NCI-H128 (cell line): ENCODE results near the gene VASN.

Source experiments
- DNase-seq: peaks from one replicate; lab custom pipeline; 2025; ENCODE audit not compliant: unreplicated experiment; lab: John Stamatoyannopoulos, UW

VASN gene

DNA sequence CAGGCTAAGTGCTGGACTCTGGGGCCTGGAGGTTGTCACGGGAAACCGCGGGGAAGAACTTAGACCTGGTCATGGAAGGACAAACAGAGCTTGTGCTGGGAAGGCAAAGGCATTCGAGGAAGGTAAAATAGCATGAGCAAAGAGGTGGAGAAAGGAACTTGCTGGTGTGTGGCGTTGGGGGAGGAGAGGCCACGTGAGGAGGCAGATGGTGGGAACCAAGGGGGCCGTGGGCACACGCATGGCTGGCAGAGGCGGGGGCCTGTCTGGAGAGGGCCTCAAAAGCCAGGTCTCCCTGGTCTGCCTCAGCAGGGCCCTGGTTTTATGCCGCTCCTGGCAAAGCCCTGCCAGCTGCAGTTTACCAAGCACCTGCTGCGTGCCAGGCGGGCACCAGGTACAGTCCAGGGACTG is 29.4 kb downstream of the VASN start:
- DNase-seq, result no peak

- no peak for DNase-seq
These were observed 29.9 kb downstream of the VASN start for GRCh38 chr16:4401510-4401909.

DNA sequence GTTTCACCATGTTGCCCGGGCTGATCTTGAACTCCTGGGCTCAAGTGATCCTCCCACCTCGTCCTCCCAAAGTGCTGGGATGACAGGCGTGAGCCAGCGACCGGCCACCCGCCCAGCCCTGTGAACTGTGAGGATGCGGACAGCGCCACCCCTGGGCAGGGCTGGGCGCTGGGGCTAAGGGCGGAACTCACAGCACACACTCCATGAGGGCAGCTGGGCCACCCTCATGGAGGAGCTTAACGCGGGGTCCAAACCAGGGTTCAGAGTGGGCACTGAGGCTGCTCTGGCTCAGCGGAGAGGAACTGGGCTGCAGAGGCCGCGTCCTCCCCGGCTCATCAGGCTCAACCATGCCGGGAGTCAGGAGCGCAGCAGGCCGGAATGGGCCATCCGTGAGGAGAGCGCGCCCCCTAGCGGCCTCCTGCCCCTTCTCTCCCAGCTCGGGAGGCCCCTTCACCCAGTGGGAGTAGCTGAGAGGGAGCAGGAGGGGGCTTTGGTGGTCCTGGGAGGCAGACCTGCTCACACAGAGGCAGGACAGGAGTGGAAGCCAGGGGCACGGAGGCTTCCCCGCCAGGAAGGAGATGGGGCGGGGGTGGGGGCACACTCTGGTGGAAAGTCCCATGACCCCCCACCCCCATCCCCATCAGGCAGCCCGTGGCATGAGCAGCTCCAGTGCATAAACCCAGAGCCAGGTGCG is 30.9 kb downstream of the VASN start:
- peak; percentile 25 for DNase-seq

- no peak for DNase-seq
These were observed 31.7 kb downstream of the VASN start for GRCh38 chr16:4403133-4403949.

DNA sequence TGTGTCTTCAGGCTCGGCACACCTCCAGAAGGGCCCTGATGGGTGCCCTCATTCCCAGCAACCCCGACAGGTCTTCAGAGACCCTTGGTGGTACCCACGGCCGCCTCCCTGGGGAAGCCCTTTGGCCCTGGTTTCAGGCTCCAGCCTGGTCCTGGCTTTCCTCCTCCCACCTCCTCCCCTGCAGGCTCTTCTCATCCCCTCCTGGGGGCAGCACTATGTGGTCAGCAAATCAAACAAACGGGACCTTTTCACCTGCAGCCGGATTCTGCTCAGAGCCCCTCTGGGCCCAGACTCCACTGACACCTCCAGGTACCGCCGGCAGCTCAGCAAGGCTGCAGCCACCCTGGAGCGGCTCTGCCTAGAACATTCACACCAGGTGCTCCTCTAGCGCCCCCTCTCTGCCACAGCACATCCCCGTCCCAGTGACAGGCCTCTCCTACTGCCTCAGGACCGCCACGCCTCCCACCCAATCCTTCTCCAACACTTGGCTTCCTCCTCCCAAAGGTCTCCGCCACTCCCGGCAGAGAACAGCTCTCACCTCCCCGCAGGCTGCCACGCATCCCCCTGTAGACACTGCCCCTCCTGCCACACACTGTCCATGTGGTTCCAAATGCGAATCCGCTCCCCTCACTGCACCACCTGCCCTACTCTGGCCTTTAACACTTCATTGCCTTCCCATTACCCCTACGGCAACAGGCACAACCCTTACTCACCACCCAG is 32.8 kb downstream of the VASN start:
- DNase-seq, result no peak

GRCh38 chr16:4404967-4405696 is 33.5 kb downstream of the VASN start:
- no peak for DNase-seq

GRCh38 chr16:4407543-4408322 is 36.1 kb downstream of the VASN start:
- DNase-seq, result no peak

- DNase-seq, result no peak
These were observed 36.7 kb downstream of the VASN start for GRCh38 chr16:4408323-4408690.

DNA sequence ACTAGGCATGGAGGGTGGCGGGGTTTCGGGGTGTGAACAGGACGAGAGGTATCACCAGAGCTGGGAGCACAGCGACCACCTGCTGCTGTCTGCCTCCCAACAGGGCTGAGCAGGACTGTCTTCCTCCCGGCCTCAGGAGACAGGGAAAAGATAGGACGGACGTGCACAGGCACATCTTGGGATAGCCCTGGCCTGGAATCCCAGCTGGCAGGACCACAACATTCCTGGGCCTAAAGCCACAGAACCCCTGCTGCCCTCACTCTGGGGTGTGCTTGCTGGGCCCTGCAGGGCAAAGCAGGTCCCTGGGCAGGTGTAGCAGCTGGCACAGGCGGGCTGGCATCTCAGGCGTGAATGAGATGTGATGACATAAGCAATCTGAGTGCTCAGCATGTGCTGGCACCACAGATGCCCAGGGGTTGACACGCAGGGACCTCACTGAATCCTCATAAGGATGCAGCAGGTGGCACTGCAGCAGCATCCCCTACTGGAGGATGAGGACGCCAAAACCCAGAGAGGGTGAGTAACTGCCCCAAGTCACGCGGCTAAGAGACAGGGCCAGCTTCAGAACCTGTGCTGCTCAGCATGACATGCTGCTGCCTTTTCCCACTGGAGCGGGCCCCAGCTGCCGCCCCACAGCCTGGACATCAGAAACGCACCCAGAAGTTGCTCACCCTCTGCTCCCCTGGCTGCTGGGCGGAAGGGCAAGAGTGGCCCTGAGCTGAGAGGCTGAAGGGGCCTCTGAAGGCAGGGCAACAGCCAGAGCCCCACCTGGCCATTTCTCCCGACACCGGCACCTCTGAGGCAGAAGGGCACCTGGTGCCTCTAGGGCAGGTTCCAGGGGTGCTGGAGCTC is 37.7 kb downstream of the VASN start:
- no peak for DNase-seq

DNA sequence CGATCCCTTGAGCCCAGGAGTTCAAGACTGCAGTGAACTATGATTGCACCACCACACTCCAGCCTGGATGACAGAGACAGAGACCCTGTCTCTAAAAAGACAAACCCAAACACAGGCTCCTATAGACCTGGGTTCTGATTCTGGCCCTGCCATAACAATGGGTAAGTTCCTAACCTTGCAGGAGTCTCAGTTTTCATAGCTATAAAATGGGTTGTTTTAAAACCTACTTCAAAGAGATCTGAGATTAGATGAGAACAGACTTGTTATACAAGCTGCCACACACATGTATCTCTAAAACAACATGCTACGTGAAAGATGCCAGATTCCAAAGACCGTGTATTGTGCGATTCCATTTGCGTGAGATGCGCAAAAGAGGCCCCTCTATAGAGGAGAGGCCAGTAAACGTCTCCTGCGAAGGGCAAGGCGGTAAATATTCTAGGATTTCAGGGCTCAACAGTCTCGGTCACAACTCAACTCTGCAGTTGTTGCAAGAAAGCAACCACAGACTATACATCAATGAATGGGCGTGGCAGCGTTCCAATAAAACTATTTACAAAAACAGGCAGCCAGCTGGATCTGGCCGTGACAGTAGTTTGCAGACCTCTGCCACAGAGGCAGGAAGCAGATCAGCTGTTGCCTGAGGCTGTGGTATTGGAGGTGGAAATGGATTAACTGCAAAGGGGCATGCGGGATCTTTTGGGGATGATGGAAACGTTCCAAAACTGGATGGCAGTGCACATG is 38.9 kb downstream of the VASN start:
- DNase-seq, result no peak

GRCh38 chr16:4411684-4412083 is 40.0 kb downstream of the VASN start:
- no peak for DNase-seq

DNA sequence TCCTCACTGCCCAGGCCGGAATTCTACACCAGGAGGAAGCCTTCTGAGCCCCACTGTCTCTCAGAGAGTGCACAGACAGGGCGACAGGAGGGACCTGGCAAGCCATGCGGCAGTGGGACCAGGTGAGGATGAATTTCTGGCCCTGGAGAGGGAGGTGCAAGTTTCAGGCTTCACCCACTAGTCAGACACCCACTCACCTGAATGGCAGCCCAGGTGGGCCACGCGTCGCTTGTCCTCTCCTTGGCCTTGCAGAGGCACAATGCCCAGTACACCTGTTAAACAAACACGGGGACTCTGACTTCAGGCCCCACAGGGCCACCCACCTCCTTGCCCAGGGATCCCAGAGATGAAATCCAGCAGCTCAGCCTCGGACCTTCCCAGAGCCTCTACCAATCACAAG is 40.5 kb downstream of the VASN start:
- DNase-seq, result no peak

- DNase-seq, result no peak
These were observed 41.2 kb downstream of the VASN start for GRCh38 chr16:4412854-4413253.

- DNase-seq, result no peak
These were observed 42.7 kb downstream of the VASN start for GRCh38 chr16:4414187-4414917.

DNA sequence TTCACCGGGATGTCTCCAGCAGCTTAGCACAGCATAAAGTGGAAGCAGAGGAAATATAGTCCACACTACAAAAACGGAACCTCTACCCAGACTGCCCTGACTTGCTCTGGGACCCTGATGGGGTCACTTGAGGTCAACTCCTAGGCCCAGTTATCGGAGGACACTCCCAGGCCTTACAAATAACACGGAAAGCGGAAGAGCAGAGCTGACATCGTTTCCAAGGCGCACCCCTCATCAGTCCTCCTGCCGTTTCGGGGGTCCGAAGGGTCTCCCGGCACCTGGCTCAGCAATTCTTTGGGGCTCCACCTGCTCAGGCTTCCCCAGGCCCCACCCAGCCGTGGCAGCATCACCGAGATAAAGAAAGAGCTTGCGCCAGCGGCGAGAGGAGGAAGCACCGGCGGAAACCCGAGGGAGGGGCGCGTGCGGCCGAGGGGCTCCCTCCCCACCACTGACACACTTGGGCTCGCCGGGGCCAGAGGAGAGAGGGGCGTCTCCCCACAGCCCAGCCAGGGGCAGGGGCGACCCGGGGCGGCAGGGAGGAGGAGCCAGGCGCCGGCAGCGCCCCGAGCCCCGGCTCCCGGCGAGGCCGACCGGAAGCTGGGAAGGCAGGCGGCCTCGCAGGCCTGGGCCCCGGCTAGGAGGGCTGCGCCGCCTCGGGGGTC is 44.0 kb downstream of the VASN start:
- DNase-seq, result no peak

DNA sequence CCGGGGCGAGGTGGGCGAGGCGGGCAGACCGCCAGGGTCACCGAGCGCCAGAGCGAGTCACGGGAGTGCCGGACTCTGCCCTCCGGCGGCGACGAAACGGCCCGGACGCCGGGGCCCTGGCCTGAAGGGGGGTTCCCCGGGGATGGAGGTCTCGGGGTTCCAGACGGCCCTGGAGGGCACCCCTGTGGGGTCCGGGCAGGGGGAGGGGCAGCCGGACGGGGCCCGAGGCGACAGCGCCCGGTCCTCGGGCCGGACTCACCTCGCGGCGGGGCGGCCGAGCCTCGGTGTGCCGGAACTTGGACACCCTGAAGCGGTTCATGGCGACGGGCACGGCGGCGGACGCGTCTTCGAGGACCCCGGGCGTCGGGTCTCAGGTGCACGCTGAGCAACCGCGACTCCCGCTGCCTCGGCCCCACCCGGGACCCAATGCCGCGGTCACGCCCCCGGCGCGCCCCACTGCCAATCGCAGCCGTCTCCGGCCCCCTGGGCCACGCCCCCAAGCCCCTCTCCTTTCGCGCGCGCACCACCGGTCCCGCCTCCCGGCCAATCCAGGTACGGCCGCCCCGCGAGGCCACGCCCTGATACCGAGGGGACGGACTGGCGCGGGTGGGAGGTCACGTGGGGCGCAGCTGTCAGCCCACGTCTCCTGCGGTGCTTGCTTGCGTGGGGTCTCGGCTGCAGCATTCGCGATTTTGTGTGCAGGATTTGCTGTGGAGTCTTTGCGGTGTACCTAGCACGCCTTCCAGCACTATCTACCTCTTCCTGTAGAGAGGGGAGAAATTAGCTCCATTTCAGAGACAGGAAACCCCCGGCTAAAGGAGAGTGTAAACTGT is 44.8 kb downstream of the VASN start, which contains the start of gene CORO7:
CORO7 (minus strand) TSS at position 397 of the 833 bp plus-strand sequence; CDS start at position 319, 78 bp downstream.
- DNase-seq, result peak; percentile 70
